Measurements from ENCODE around the gene ERCC6.

Gene ERCC6

DNA sequence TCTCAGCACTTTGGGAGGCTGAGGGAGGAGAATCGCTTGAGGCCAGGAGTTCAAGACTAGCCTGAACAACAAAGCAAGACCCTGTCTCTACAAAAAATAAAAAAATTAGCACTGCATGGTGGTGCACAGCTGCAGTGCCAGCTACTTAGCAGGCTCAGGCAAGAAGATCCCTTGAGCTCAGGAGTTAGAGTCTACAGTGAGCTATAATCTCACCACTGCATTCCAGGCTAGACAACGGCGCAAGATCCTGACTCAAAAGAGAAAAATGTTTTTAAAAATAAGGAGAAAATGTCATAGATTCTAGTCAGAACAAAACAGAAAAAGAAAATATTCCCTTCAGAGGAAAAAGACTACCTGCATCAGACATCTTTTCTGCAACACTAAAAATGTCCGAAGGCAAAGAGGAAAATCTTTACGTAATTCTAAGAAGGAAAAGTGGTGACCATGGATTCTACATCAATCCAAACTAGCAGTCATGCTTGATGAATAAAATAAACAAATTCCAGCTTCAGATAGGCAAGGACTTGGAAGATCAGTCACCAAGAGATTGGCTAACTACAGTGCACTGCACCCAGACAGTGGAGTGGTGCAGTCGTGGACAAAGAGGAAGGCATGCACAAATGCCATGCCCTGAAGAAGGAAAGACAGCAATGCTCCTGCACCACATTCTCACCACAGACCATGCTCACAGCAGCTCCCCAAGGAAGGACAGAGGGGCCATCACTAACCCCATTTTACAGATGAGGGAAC is 54.3 kb downstream of the ERCC6 start:
- Histone ChIP-seq H2BK5ac (ENCODE audit: low read depth, low read length, poor library complexity, severe bottlenecking) (no peak overlapping the region), H3K4me2 (ENCODE audit: low read length, poor library complexity, severe bottlenecking) (no peak overlapping the region), H2BK15ac (ENCODE audit: low read depth, poor library complexity, severe bottlenecking) (no peak overlapping the region), H3K14ac (ENCODE audit: low read length in 2 of 2) (peak overlapping the region in 1 of 2 experiments; percentile 23), H3K23ac (ENCODE audit: low read length in 2 of 2) (no peak overlapping the region), H3K4me3 (ENCODE audit: insufficient read depth in 1 of 2, low read depth in 1 of 2, low read length in 2 of 2) (no peak overlapping the region), H3K4ac (ENCODE audit: low read depth in 1 of 2, low read length in 2 of 2) (no peak overlapping the region), H3K79me1 (replicated peaks; ENCODE audit: low read length, poor library complexity, severe bottlenecking) (peaks cover 8% of the 10 kb centered on the region), H3K4me1 (ENCODE audit: control insufficient read depth, insufficient read depth, low read depth, low read length) (peaks cover 6% of the 10 kb centered on the region), H3K27me3 (ENCODE audit: control insufficient read depth in 1 of 2, insufficient read depth in 1 of 2, low read length in 2 of 2) (no peaks in the 10 kb centered on the region), H3K27ac (ENCODE audit: low read length, poor library complexity, severe bottlenecking) (peak overlapping the region; percentile 31), H3K18ac (ENCODE audit: low read depth in 1 of 2, low read length in 2 of 2) (no peak overlapping the region), H3K36me3 (ENCODE audit: control insufficient read depth in 1 of 2, insufficient read depth in 2 of 2, low read depth in 1 of 2, low read length in 2 of 2) (peaks cover 7 to 48% of the 10 kb centered on the region in 2 experiments), H2BK12ac (ENCODE audit: low read length in 2 of 2) (no peak overlapping the region), H2AK5ac (ENCODE audit: low read length, severe bottlenecking) (peak overlapping the region; percentile 13), H2AFZ (ENCODE audit: low read depth, low read length) (no peak overlapping the region), H3K9ac (ENCODE audit: low read length) (no peak overlapping the region), H3K9me3 (ENCODE audit: control insufficient read depth, low read length) (no peaks in the 10 kb centered on the region), H4K8ac (ENCODE audit: low read length) (no peak overlapping the region), H2BK120ac (ENCODE audit: low read depth, low read length) (no peak overlapping the region), H4K91ac (ENCODE audit: low read length) (no peak overlapping the region)
- DNase-seq = peak; percentile 3
- 95% methylated on average over 3 of the region's 6 CpGs for WGBS

DNA sequence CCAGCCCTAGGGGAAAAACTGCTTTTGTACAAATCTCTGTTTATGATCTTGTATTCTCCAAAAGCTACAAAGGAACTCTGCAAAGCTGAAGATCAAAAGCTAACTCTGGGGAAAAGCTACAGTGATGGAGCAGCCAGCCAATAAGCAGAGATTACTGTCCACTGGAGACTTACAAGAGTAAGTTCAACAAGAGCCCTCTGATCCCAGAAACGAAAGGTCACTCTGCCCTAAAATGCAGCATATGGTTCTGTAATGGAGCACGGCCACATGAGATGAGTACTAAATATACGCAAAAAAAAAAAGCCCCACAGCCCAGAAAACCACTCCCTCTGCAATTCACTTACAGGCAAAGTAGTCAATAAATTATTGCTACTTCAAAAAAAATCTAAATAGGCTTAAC is 60.1 kb downstream of the ERCC6 start:
- H2AFZ ChIP-seq (ENCODE audit: low read depth, low read length) = no peak overlapping the region
- no peak overlapping the region for H3K4ac ChIP-seq (ENCODE audit: low read depth in 1 of 2, low read length in 2 of 2)
- no peak overlapping the region for H2BK12ac ChIP-seq (ENCODE audit: low read length in 2 of 2)
- no peak overlapping the region for H4K8ac ChIP-seq (ENCODE audit: low read length)
- H3K23ac ChIP-seq (ENCODE audit: low read length in 2 of 2) = no peak overlapping the region
- no peaks in the 10 kb centered on the region for H3K27me3 ChIP-seq (ENCODE audit: control insufficient read depth in 1 of 2, insufficient read depth in 1 of 2, low read length in 2 of 2)
- no peaks in the 10 kb centered on the region for H3K4me1 ChIP-seq (ENCODE audit: control insufficient read depth, insufficient read depth, low read depth, low read length)
- no peak overlapping the region for H3K9ac ChIP-seq (ENCODE audit: low read length)
- no peak overlapping the region for H3K18ac ChIP-seq (ENCODE audit: low read depth in 1 of 2, low read length in 2 of 2)
- H3K36me3 ChIP-seq (ENCODE audit: control insufficient read depth in 1 of 2, insufficient read depth in 2 of 2, low read depth in 1 of 2, low read length in 2 of 2) = peaks cover 25 to 90% of the 10 kb centered on the region in 2 experiments
- 73% methylated on average over 3 of the region's 3 CpGs for WGBS
- DNase-seq = no peak
- H3K4me3 ChIP-seq (ENCODE audit: insufficient read depth in 1 of 2, low read depth in 1 of 2, low read length in 2 of 2) = no peak overlapping the region
- no peaks in the 10 kb centered on the region for H3K9me3 ChIP-seq (ENCODE audit: control insufficient read depth, low read length)
- H2AK5ac ChIP-seq (ENCODE audit: low read length, severe bottlenecking) = no peak overlapping the region
- H3K4me2 ChIP-seq (ENCODE audit: low read length, poor library complexity, severe bottlenecking) = no peak overlapping the region
- no peak overlapping the region for H2BK5ac ChIP-seq (ENCODE audit: low read depth, low read length, poor library complexity, severe bottlenecking)
- H3K14ac ChIP-seq (ENCODE audit: low read length in 2 of 2) = no peak overlapping the region
- no peak overlapping the region for H3K27ac ChIP-seq (ENCODE audit: low read length, poor library complexity, severe bottlenecking)
- peaks cover 4% of the 10 kb centered on the region for H3K79me1 ChIP-seq (replicated peaks; ENCODE audit: low read length, poor library complexity, severe bottlenecking)
- no peak overlapping the region for H4K91ac ChIP-seq (ENCODE audit: low read length)
- no peak overlapping the region for H2BK120ac ChIP-seq (ENCODE audit: low read depth, low read length)
- H2BK15ac ChIP-seq (ENCODE audit: low read depth, poor library complexity, severe bottlenecking) = no peak overlapping the region

DNA sequence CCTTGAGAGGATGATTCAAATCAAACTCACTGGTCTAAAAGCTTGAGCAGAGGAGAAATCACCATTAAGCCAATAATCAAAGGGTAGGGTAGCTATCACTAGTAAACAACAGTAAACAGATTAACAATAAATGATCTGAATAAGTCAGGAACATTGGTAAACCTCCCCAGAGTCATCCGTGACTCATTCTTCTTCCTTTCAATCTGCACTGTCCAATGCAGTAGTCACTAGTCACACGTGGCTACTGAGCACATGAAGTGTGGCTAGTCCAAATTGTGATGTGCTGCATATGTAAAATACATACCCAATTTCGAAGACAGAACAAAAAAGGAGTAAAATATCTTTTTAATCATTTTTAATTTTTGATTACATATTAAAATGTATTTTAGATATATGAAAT is 64.0 kb downstream of the ERCC6 start:
- no peak for DNase-seq
- Histone ChIP-seq H2BK15ac (ENCODE audit: low read depth, poor library complexity, severe bottlenecking) (no peak overlapping the region), H4K91ac (ENCODE audit: low read length) (no peak overlapping the region), H3K4me1 (ENCODE audit: control insufficient read depth, insufficient read depth, low read depth, low read length) (no peaks in the 10 kb centered on the region), H2AK5ac (ENCODE audit: low read length, severe bottlenecking) (no peak overlapping the region), H3K4ac (ENCODE audit: low read depth in 1 of 2, low read length in 2 of 2) (no peak overlapping the region), H3K14ac (ENCODE audit: low read length in 2 of 2) (no peak overlapping the region), H3K9ac (ENCODE audit: low read length) (no peak overlapping the region), H3K4me2 (ENCODE audit: low read length, poor library complexity, severe bottlenecking) (no peak overlapping the region), H3K4me3 (ENCODE audit: insufficient read depth in 1 of 2, low read depth in 1 of 2, low read length in 2 of 2) (no peak overlapping the region), H2BK120ac (ENCODE audit: low read depth, low read length) (no peak overlapping the region), H2BK5ac (ENCODE audit: low read depth, low read length, poor library complexity, severe bottlenecking) (no peak overlapping the region), H3K27me3 (ENCODE audit: control insufficient read depth in 1 of 2, insufficient read depth in 1 of 2, low read length in 2 of 2) (no peaks in the 10 kb centered on the region), H4K8ac (ENCODE audit: low read length) (no peak overlapping the region), H3K36me3 (ENCODE audit: control insufficient read depth in 1 of 2, insufficient read depth in 2 of 2, low read depth in 1 of 2, low read length in 2 of 2) (peaks cover 29 to 96% of the 10 kb centered on the region in 2 experiments), H2AFZ (ENCODE audit: low read depth, low read length) (no peak overlapping the region), H3K79me1 (replicated peaks; ENCODE audit: low read length, poor library complexity, severe bottlenecking) (peaks cover 3% of the 10 kb centered on the region), H3K18ac (ENCODE audit: low read depth in 1 of 2, low read length in 2 of 2) (no peak overlapping the region), H3K23ac (ENCODE audit: low read length in 2 of 2) (no peak overlapping the region), H3K9me3 (ENCODE audit: control insufficient read depth, low read length) (no peaks in the 10 kb centered on the region), H3K27ac (ENCODE audit: low read length, poor library complexity, severe bottlenecking) (no peak overlapping the region), H2BK12ac (ENCODE audit: low read length in 2 of 2) (no peak overlapping the region)
- 90% methylated on average over 1 of the region's 3 CpGs for WGBS

DNA sequence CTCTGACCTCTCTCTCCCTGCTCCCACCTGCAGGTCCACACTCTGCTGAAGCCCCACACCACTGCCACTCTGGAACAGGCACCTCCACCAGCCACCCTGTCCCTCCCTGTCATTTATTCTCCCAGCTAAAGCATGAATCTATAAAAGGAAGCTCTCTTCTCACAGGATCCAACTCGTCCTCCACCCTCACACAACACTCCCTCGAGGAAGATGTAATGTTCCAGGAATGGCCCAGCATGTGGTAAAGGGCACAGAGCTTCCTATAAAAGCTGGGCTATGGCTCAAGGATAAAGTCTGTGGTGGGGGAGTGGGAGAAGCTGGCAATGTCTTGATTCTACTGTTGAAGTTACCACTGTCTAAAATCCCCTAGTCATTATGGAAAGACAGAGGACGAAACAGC is 67.4 kb downstream of the ERCC6 start:
- H3K27me3 ChIP-seq (ENCODE audit: control insufficient read depth in 1 of 2, insufficient read depth in 1 of 2, low read length in 2 of 2) = no peaks in the 10 kb centered on the region
- no peak overlapping the region for H2BK5ac ChIP-seq (ENCODE audit: low read depth, low read length, poor library complexity, severe bottlenecking)
- H3K9ac ChIP-seq (ENCODE audit: low read length) = no peak overlapping the region
- H2BK12ac ChIP-seq (ENCODE audit: low read length in 2 of 2) = no peak overlapping the region
- peaks cover 3% of the 10 kb centered on the region for H3K79me1 ChIP-seq (replicated peaks; ENCODE audit: low read length, poor library complexity, severe bottlenecking)
- no peak overlapping the region for H4K8ac ChIP-seq (ENCODE audit: low read length)
- no peak overlapping the region for H2BK120ac ChIP-seq (ENCODE audit: low read depth, low read length)
- H2AFZ ChIP-seq (ENCODE audit: low read depth, low read length) = no peak overlapping the region
- no peak overlapping the region for H3K14ac ChIP-seq (ENCODE audit: low read length in 2 of 2)
- peaks cover 18 to 97% of the 10 kb centered on the region in 2 experiments for H3K36me3 ChIP-seq (ENCODE audit: control insufficient read depth in 1 of 2, insufficient read depth in 2 of 2, low read depth in 1 of 2, low read length in 2 of 2)
- WGBS = 86% methylated on average over 1 of the region's 3 CpGs
- H3K4me1 ChIP-seq (ENCODE audit: control insufficient read depth, insufficient read depth, low read depth, low read length) = no peaks in the 10 kb centered on the region
- no peak overlapping the region for H3K23ac ChIP-seq (ENCODE audit: low read length in 2 of 2)
- H3K18ac ChIP-seq (ENCODE audit: low read depth in 1 of 2, low read length in 2 of 2) = no peak overlapping the region
- no peak overlapping the region for H2BK15ac ChIP-seq (ENCODE audit: low read depth, poor library complexity, severe bottlenecking)
- no peak for DNase-seq
- H3K4me3 ChIP-seq (ENCODE audit: insufficient read depth in 1 of 2, low read depth in 1 of 2, low read length in 2 of 2) = no peak overlapping the region
- H3K4me2 ChIP-seq (ENCODE audit: low read length, poor library complexity, severe bottlenecking) = no peak overlapping the region
- H2AK5ac ChIP-seq (ENCODE audit: low read length, severe bottlenecking) = no peak overlapping the region
- H3K9me3 ChIP-seq (ENCODE audit: control insufficient read depth, low read length) = no peaks in the 10 kb centered on the region
- no peak overlapping the region for H3K27ac ChIP-seq (ENCODE audit: low read length, poor library complexity, severe bottlenecking)
- H4K91ac ChIP-seq (ENCODE audit: low read length) = no peak overlapping the region
- no peak overlapping the region for H3K4ac ChIP-seq (ENCODE audit: low read depth in 1 of 2, low read length in 2 of 2)
